T-helper 1 cell treated with Interleukin-12 subunit alpha and Interleukin-12 subunit beta and Interleukin-4 antibody, amounts not matched to agents 30 ng/mL and 1 ng/mL, for 36 hours (primary cell): Measurements from ENCODE around the gene MYL3. TPM values are rescaled to one million over a fixed set of nuclear protein-coding genes. Genes with fewer than 3 reads are reported as not detected.

ENCODE experiments used
- intact Hi-C: fragments of 100-400 bp; cut with micrococcal nuclease; formaldehyde crosslinking; loops from one replicate; pipeline ENCODE4 v1.15.1; 2024
- total RNA-seq: library from RNA; stranded (reverse); gene quantifications from 2 replicates; pipeline ENCODE4 v1.2.3, GENCODE V29; 2022

MYL3 gene
- total RNA-seq, 1 donor from 2014 or later, result not detected

DNA sequence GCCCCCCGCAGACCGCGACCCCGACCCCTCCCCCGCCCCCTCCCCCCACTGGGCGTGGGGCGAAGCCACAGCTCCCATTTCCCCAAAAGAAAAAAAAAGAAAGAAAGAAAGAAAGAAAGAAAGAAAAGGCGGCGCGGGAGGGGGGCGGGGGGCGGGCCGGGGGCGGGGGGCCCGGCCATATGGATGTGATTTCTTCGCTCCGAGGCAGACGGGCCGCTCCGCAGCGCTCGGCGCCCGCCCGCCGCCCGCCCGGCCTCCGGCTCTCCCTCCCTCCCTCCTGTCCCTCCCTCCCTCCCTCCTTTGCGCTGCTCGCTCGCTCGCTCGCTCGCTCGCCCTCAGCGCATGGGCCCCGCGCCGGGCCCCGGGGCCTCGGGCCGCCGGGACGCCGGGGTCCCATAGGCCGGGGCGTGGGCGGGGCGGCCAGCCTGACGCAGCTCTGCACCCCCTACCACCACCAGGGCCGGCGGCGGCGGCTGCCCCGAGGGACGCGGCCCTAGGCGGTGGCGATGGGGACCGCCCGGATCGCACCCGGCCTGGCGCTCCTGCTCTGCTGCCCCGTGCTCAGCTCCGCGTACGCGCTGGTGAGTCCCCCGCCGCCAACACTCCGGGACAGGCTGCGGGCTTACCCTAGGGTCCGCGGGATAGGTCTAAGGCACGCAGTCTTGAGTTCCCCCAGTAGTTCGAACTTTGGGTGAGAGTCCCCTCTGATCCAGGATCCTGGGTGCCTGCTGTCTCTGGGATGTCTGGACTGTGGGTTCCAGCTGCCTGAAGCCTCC lies 20.0 kb upstream of the MYL3 start:
- intact Hi-C loops, result no loop called here

DNA sequence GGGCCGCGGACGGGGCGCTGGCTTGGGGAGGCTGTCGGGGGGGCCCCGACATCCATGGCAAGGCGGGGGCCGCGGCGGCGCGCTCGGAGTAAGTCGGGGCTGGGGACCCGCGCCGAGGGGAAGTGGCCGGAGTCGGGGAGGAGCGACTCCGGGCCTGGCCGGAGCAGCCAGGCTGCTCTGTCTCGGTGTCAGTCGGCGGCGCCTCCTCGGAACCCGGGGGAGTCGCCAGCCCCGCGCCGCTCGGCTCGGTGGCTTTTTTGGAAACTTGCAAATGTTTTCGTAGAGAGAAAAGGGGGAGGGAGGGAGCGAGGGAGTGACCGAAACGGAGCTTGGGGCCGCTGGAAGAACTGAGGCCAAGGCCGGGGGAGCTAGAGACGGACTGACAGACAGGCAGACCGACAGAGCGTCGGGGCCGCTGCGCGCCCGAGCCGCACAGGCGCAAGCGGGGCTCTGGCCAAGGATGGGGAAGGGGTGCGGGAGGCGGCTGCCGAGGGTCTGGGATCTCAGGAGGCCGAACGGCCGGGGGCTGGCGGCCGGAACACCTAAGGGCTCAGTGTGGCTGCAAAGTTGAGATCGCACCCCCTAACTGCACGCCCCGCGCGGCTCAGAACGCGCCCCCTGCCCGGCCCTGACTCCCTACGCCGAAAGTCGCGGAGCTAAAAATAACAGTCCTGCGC lies 19.3 kb upstream of the MYL3 start:
- intact Hi-C loops, result no loop called here

DNA sequence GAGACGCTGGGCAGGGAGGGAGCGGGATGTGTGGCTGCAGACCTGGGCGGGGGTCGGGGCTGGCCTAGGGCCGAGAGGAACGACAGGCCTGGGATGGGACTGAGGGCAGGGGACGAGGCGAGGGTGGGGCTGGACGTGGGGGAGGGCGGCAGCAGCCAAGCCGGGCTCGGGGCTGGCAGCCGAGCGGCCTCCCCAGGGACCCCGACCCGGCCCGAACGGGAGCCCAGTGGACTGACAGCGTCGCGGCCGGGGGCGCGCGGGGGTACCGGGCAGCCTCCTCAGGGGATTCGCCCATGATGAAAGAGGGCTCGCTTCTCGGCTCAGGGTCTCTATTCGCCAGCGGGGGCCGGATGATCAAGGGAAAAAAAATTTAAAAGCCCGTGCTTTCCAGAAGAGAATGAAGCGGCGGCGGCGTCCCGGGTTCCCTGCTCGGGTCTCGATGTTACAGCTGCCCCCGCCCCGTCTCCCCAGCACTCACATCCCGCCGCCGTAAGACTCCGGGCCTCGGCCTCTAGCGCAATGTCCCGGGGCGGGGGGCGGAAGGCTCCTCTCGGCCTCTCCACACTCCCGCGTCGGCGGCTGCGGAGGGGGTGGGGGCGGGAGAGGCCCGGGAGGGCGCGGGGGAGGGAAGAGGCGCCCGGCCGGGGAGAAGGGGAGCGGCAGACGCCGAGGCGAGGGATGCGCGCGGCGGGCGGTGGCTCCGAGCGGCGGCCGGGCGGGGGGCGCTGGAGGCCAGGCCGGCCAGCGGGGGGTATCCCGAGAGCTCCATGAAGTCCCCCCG lies 18.5 kb upstream of the MYL3 start:
- intact Hi-C loops, result no loop called here

DNA sequence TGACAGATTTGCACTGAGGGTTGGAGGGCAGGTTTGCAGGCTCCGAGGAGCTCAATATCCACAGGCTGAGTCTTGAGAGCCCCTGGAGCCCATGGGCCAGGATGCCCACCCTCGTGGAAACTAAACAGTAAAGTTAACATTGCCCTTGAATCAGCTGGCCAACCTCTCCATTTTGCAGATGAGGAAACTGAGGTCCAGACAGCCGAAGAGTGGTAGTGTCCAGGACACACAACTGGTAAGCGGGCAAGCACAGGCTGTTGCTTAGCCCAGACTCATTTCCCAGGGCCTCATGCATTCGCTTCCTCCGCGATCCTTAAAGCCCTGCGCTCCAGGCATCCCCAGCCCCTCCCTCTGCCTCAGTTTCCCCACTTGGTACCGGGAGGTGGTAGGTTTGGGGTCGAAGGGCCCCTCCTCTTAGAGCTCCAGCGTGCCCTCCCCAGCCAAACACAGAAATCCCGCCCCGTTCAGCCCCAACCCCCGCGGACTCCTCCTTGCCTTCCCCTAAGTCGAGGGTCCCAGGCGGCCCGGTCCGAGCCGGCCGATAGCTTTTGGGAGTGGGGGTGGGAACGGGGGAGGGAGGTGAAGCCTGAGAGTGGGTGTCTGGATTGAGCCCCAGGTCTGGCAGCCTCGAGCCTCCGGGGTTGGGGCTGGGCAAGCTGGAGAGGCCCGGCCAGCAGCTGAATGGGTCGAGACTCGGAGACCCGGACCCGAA lies 17.8 kb upstream of the MYL3 start:
- intact Hi-C loops, result no loop called here

DNA sequence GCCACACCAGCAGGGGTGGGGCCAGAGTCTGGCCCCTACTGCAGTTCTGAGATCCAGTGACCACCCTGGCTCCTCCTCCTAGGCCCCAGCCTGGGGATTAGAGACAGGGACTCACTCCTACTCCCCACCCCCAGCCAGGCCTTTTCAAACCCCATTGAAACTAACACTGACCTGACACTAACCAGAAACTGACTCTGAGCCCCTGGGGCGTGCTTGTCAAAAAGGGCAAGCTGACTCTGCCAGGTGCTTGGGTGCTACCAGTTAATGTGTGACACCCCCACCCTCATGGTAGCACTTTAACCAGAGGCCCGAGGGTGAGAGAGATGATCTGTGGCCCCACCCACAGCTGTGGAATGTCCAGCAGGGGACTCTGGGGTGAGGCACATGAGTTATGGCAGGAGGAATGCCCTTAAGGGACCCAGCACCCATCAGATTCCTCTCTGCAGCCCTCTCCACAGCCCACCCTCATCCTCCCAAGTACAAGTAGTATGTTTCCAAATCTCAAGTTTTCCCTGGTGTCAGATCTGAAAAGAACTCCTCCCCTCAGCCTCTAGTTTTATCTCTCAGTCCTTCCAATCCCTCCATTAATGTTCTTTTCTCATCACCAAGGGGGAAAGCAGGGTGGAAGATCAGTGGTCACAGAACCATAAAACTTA lies 15.7 kb upstream of the MYL3 start:
- intact Hi-C loops, result no loop called here

DNA sequence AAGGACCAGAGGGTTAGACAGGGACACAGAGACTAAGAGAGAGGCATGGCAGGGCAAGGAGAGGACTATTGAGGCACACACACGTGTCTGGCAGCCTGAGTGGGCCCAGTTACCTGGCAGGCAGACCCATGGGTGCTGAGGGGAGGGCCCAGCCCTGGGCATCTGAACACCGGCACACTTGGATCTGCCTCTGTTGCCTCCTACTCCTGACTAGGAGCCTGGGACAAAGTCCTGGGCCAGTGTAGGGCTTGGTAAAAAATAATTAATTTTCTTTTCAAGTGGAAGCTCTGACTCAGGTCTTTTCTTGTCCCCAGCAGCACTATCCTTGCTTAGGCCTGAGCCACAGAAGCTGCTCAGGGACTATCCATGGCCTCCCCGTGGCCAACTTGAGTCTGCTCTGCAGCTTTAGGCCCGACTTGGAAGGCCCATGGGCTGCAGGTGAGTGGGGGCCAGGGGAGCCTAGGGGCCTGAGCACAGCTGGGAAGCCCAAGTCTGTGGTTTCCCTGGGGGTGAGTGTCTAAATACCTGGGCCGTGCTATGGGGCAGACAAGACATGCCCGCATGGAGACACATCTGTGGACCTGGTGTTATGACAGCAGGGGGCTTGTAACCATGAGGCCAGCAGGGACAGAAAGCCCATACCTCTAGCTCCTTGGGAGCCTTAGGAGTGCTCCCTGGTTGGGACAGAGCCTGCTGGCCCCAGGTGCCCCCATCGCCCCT lies 14.3 kb upstream of the MYL3 start, which contains the start of gene PTH1R:
Gene PTH1R, plus strand, starts transcription at position 316 of the 720 bp plus-strand sequence. CDS start 5,839 bp downstream, outside the sequence.
- intact Hi-C loops, result no loop called here

DNA sequence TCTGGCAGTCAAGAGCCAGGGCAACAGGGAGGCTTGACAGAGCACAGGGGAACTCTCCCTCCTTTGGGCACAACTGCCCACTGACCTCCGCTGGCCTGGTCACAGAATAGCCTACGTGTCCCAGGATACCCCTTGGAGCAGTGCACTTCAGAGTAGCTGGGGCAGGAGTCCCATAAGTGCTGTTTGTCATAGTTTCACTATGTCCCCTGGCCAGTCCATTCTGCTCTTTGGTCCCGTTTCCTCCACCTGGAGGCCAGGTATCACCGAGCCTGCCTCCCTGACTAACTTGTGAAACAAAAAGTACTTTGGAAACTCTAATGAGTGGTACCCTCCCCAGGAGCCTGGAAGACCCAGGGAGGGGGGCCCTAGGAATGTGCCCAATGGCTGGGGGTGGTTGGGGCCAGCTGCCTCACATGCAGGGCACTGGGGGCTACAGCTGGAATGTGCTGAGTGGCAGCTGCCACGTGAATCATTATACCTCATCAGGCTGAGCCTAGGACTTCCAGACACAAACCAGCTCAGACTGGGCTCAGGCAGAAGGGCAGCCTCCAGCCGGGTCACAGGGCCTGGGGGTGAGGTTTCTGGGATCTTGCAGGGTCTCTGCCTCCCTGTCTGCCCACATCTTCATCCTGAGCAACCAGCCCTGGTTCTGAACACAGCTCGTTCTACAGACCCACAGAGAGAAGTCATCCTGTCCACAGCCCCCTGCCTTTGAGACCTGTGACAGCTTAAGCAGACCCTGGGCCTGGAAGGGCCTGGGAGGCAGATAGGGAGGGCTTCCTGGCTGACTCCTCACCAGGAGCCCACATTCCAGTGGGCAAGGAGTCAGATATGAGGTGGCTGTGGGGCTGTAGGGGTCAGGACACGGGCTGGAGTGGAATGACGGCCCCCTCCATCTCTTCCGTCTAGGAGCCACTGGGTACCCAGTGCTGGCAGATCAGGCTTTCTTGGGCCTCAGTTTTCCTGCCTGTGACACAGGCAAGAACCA lies 13.4 kb upstream of the MYL3 start:
- intact Hi-C loops, result no loop called here

DNA sequence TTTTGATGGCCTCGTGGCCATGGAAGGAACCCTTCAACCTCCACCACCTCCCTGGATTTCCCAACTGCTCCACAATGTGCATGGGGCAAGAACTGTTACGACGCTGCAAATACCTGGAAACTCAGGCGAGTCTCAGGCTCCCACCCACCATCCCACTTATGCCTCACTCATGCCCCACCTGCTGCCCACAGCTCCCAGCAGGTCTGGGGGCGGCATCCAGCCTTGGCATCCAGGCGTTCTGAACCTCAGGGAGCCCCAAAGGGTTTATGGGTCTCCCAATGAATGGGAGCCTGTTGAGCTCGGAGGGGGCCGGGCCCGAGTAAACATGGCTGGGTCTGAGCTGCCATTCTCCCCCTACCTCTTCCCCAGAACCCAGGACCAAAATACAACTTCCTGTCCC lies 12.3 kb upstream of the MYL3 start:
- intact Hi-C loops, result no loop called here

DNA sequence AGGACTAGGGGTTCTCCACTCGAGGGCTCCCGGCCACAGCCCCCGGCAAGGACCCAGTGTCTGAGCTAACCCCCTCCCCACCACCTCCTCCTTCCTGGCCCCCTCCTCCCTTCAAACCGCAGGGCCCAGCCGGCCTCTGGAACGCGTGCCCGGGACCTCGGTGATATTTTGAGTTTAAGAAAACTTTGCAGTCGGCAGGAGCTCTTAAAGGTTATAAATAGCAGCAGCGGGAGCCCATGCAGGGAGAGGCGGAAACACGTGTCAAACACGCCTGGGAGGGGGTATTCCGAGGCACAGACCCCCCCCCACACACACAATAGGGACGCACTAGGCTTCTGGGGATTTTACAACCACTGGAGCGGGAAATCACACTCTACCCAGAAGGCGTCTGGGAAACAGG lies 11.2 kb upstream of the MYL3 start:
- intact Hi-C loops, result no loop called here

DNA sequence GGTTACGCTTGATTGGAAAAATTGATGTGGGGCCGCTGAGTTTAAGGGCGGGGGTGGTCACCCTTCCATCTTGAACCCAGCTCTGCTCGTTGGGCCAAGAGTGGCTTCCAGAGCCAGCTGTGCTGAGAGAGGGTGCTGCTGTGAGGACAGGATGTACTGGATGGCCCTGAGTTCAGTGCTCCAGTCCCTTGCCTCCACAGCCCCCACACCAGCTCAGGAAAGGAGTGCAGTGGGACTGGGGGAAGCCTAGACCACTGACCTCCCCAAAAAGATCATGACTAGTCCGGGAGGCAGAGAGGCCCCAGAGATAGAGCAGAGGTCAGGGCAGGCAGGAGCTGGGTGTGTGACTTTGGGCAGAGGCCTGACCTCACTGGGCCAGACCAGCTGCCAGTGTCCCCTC lies 10.3 kb upstream of the MYL3 start:
- intact Hi-C loops, result no loop called here

DNA sequence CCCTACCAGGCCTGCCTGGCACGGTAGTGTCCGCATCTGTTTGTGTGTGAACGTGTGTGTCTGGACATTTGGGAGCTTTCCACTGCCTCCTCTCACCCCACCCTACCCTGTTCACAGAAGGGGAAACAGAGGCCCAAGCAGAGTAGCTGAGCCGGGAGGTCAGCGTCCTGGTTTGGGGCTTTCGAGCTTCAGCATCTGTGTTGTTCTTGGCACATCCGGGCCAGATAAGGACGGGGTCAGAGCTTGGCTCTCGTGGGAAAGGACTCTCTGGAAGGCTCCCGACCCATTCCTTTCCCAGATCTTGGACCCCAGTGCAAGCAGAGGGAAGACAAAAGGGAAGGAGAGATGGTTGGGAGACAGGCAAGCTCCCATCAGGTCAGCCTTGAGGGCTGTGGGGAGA lies 8.0 kb upstream of the MYL3 start:
- intact Hi-C loops, result no loop called here

DNA sequence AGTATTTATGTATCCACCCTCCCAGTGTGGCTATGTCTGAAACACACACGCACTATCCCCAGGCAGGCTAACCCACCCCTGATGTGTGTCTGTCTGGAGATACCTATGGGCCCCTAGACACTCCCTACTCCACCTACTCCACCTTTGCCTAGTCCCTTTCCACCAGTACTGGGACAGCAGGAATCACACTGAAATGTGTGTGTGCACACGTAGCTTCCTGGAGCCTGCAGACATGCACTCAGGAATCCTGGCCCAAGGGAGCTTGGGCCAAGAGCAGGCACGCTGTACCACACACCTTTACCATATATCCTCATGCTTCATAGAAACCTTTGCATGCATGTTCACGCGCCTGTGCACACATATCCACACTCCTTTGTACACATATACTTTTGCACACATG lies 7.4 kb upstream of the MYL3 start:
- intact Hi-C loops, result no loop called here

DNA sequence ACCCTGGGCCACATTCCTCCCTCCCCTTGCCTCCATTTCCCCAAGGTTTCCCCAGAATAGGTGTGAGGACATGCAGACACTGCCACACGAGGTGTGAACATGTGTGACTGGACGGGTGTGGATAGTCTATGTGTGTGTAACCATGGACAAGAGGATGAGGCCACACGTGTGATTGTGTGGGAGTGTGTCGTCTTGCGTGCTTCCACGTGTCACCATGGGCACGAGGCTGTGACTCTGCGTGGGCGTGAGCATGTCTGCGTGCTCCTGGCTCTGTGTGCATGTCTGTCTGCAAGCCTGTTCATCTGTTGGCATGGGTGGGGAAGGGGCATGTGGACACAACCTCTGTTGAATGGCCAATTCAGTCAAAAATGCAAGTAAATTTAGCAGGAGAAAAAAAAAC lies 6.2 kb upstream of the MYL3 start:
- intact Hi-C loops, result no loop called here

DNA sequence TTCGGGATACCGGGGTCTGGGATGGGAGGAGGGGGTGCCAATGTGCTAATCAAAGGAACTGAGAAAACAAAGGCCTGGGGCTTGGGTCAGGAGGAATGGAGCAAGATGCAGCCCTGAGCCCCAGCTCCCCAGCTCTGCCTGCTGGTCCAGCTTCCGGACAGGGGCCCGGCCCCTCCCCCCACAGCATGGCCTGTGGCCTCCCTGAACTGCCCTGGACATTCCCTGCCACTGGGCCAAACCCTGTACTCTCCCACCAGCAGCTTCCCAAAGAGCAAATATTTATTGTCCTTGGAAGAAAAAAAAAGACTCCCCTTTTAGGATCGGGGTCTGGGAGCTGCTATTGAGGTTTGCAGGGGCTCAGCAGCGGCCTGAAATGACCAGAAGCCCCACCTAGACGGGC lies 5.7 kb upstream of the MYL3 start:
- intact Hi-C loops, result no loop called here

DNA sequence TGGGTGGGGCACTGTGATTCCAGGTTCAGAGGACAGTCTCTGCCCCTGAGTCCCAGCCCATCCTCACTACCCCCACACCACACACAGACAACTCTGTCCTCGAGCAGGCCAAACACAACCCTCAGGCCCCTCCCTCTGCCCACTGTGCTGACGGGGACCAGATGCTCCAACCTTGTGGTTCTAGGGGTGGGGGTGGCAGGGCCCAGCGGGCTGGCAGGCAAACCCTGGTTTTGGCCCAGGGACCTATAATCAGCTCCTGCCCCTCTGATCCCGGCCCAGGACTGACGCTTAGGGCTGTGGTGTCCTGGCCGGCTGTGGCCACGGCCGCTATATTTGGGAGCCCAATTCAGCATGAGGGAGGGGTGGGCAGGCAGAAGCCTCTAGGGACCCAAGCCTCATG lies 5.0 kb upstream of the MYL3 start:
- intact Hi-C loops, result no loop called here

DNA sequence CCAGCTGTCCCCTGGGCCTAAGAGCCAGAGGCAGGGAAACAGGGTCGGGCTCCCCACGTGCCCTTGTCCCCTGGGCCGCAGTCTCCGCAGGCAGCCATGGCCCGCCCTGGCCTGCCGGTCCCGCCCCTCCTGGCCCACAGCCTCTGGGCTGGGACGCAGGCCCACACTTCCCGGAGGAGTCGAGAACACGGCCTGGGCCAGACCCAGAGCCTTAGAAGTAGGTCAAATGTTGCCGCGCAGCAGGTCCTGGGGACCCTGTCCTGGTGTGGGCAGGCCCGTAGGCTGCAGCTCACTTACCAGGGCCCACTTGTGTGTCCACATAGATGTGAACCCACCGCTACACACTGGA lies 4.3 kb upstream of the MYL3 start:
- intact Hi-C loops, result loop anchor here (2.0 kb wide), 1 partner anchor 131 kb away; no protein-coding TSS in a partner anchor

DNA sequence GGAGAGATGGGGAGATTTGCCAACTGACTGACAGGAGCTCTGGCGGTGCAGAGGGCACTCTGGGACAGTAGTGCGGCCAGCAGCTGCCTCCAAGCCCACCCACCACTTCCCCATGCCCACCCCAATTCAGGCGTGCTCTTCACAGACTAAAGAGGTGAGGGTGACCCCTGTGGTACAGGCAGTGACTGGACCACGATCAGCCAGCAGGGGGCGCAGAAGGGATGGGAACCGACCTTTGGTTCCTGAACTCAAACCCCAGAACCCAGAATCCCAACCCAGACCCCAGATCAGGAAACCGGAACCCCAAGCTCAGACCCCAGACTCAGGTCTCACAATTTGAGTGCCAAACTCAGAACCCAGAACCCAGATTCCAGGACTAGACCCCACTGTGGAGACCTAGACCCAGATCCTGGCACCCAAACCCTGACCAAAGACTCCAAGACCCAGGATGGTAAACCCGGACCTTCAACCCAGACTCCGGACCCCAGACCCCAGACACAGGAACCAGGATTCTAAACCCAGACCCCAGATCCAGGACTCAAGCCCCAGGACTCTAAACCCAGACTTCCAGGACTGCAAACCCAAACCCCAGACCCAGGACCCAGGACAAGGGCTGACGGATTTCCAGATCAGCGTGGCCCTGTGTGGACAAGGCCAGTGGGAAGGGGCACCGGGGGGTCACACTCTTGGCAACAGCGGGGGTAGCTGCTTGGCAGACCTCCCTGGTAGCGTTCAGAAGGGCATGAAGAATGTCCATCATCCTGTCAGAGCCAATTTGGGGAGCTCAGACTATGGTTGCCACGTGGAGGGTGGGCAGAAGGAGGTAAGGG lies 3.7 kb upstream of the MYL3 start:
- intact Hi-C loops, result loop anchor here (1.0 to 2.0 kb wide), 6 partner anchors 28 to 505 kb away; no protein-coding TSS in a partner anchor

DNA sequence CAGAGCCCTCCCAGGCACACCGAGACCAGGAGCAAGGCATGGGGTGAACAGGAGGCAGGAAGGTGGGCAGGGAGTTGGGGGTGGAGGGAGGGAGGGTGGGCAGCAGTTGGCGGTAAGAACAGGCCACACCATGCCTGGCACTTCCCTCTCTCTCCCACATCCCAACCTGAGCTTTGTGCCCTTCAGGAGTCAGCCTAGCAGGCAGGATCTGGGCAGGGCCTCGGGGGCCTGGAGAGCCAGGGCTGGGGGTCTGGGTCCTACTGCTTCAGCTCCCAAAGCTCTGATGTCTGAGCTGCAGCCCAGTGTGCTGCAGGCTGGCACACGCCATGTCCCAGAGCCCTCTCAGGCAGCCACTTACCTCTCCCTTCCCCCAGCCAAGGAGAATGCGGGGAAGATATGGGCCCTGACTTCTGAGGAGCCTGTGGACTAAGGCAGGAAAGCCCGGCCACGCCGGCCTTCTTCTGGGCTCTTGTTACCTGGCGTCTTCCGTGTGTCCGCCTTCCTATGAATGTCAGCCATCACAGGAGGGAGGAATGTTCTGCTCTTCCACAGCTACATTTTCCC lies 2.9 kb upstream of the MYL3 start:
- intact Hi-C loops, result loop anchor here (1.0 to 2.0 kb wide), 6 partner anchors 29 to 506 kb away; no protein-coding TSS in a partner anchor
